Central memory CD8-positive, alpha-beta T cell (primary cell): ENCODE data around the gene LAMTOR1.

Experiments
- ATAC-seq: fragments of 150-1000 bp; cut with Tn5 transposase; replicated peaks from 2 replicates; pipeline ENCODE4 v1.10.0; 2022; ENCODE audit warnings: mild to moderate bottlenecking, moderate FRiP score, moderate number of reproducible peaks; ENCODE audit not compliant: poor library complexity, severe bottlenecking; ENCODE audit errors: extremely low read depth
- DNase-seq, 2 donors: peaks; one replicate each; pipeline ENCODE4 v3.0.0; 2021; ENCODE audit warnings: low spot score in 2 of 2
- H3K27ac Mint-ChIP-seq: one replicate; pipeline ENCODE4 v1.8.0; 2022; ENCODE audit warnings: low read depth, mild to moderate bottlenecking, moderate library complexity, mixed read lengths
- H3K27me3 Mint-ChIP-seq: one replicate; pipeline ENCODE4 v1.8.0; 2022; ENCODE audit warnings: mixed read lengths
- H3K36me3 Mint-ChIP-seq: one replicate; pipeline ENCODE4 v1.8.0; 2022; ENCODE audit warnings: mild to moderate bottlenecking, moderate library complexity, mixed read lengths; ENCODE audit not compliant: insufficient read depth
- H3K4me1 Mint-ChIP-seq: one replicate; pipeline ENCODE4 v1.8.0; 2022; ENCODE audit warnings: mixed read lengths
- H3K4me3 Mint-ChIP-seq: one replicate; pipeline ENCODE4 v1.8.0; 2022; ENCODE audit warnings: mild to moderate bottlenecking, moderate library complexity, mixed read lengths
- H3K9me3 Mint-ChIP-seq: one replicate; pipeline ENCODE4 v1.8.0; 2022; ENCODE audit warnings: mixed read lengths

Gene LAMTOR1

GRCh38 chr11:72085621-72086351 is 17.3 kb downstream of the LAMTOR1 start:
- H3K9me3 Mint-ChIP-seq = no peaks in the 10 kb centered on the region
- no peak overlapping the region for H3K4me3 Mint-ChIP-seq
- no peak overlapping the region for H3K27ac Mint-ChIP-seq
- no peak for DNase-seq
- peaks cover 3% of the 10 kb centered on the region for H3K36me3 Mint-ChIP-seq
- no peak for ATAC-seq
- H3K4me1 Mint-ChIP-seq = peaks cover 3% of the 10 kb centered on the region
- H3K27me3 Mint-ChIP-seq = no peaks in the 10 kb centered on the region

- H3K4me1 Mint-ChIP-seq = peaks cover 11% of the 10 kb centered on the region
- no peak for DNase-seq
- H3K27ac Mint-ChIP-seq = no peak overlapping the region
- H3K27me3 Mint-ChIP-seq = no peaks in the 10 kb centered on the region
- no peak for ATAC-seq
- H3K9me3 Mint-ChIP-seq = no peaks in the 10 kb centered on the region
- no peak overlapping the region for H3K4me3 Mint-ChIP-seq
- H3K36me3 Mint-ChIP-seq = peaks cover 10% of the 10 kb centered on the region
These were observed 18.1 kb downstream of the LAMTOR1 start for GRCh38 chr11:72084965-72085364.

- no peak overlapping the region for H3K27ac Mint-ChIP-seq
- peaks cover 18% of the 10 kb centered on the region for H3K4me1 Mint-ChIP-seq
These were observed 19.0 kb downstream of the LAMTOR1 start for GRCh38 chr11:72084076-72084475.

GRCh38 chr11:72083414-72083813 is 19.7 kb downstream of the LAMTOR1 start:
- peaks cover 24% of the 10 kb centered on the region for H3K4me1 Mint-ChIP-seq
- H3K9me3 Mint-ChIP-seq = no peaks in the 10 kb centered on the region
- ATAC-seq (no peak), DNase-seq (no peak)
- H3K27me3 Mint-ChIP-seq = no peaks in the 10 kb centered on the region
- H3K27ac Mint-ChIP-seq = no peak overlapping the region
- peaks cover 11% of the 10 kb centered on the region for H3K36me3 Mint-ChIP-seq
- H3K4me3 Mint-ChIP-seq = no peak overlapping the region

More at GRCh38 chr11:72084076-72084475, 19.0 kb downstream of the LAMTOR1 start:
- Mint-ChIP-seq H3K27me3 (no peaks in the 10 kb centered on the region), H3K9me3 (no peaks in the 10 kb centered on the region), H3K4me3 (no peak overlapping the region), H3K36me3 (peaks cover 11% of the 10 kb centered on the region)
- ATAC-seq = no peak
- DNase-seq = no peak

GRCh38 chr11:72081821-72082453 is 21.2 kb downstream of the LAMTOR1 start:
- peak overlapping the region; percentile 97 for H3K27ac Mint-ChIP-seq
- H3K9me3 Mint-ChIP-seq = no peaks in the 10 kb centered on the region
- H3K36me3 Mint-ChIP-seq = peaks cover 13% of the 10 kb centered on the region
- DNase-seq = no peak
- H3K4me3 Mint-ChIP-seq = peak overlapping the region; percentile 96
- no peak for ATAC-seq
- H3K4me1 Mint-ChIP-seq = peaks cover 25% of the 10 kb centered on the region
- H3K27me3 Mint-ChIP-seq = no peaks in the 10 kb centered on the region

GRCh38 chr11:72081184-72081644 is 21.9 kb downstream of the LAMTOR1 start:
- no peaks in the 10 kb centered on the region for H3K9me3 Mint-ChIP-seq
- peaks cover 25% of the 10 kb centered on the region for H3K4me1 Mint-ChIP-seq
- peaks cover 13% of the 10 kb centered on the region for H3K36me3 Mint-ChIP-seq
- H3K27ac Mint-ChIP-seq = peak overlapping the region; percentile 97
- ATAC-seq = no peak
- no peaks in the 10 kb centered on the region for H3K27me3 Mint-ChIP-seq
- H3K4me3 Mint-ChIP-seq = peak overlapping the region; percentile 96
- no peak for DNase-seq

- peak within 1 kb of the TSS; percentile 97 for H3K27ac Mint-ChIP-seq
- H3K4me3 Mint-ChIP-seq = peak within 1 kb of the TSS; percentile 96
- H3K27me3 Mint-ChIP-seq = no peaks in the 10 kb centered on the region
- H3K9me3 Mint-ChIP-seq = no peaks in the 10 kb centered on the region
- ATAC-seq = peak; percentile 87
- H3K36me3 Mint-ChIP-seq = peaks cover 13% of the 10 kb centered on the region
- peaks cover 28% of the 10 kb centered on the region for H3K4me1 Mint-ChIP-seq
- peak; percentile 97 to 99 for DNase-seq
These were observed 22.5 kb downstream of the LAMTOR1 start, which contains the start of the genes LRRC51 and NUMA1 for GRCh38 chr11:72080326-72081183. Gene LRRC51, plus strand, starts transcription at chr11:72080850. Its CDS starts 8,234 bp downstream, at chr11:72089084. Gene NUMA1, minus strand, starts transcription at chr11:72080542. Its CDS starts 44,599 bp downstream, at chr11:72035943.

- ATAC-seq (peak; percentile 53), DNase-seq (peak in 1 of 2 donors; percentile 34)
- H3K4me1 Mint-ChIP-seq = peaks cover 29% of the 10 kb centered on the region
- H3K4me3 Mint-ChIP-seq = peak overlapping the region; percentile 96
- H3K27ac Mint-ChIP-seq = peak overlapping the region; percentile 97
- H3K36me3 Mint-ChIP-seq = peaks cover 15% of the 10 kb centered on the region
- H3K9me3 Mint-ChIP-seq = no peaks in the 10 kb centered on the region
- no peaks in the 10 kb centered on the region for H3K27me3 Mint-ChIP-seq
These were observed 23.2 kb downstream of the LAMTOR1 start for GRCh38 chr11:72079819-72080325.

GRCh38 chr11:72078477-72078876 is 24.6 kb downstream of the LAMTOR1 start:
- DNase-seq = no peak
- H3K36me3 Mint-ChIP-seq = peaks cover 15% of the 10 kb centered on the region
- peak overlapping the region; percentile 97 for H3K27ac Mint-ChIP-seq
- no peak for ATAC-seq
- peak overlapping the region; percentile 96 for H3K4me3 Mint-ChIP-seq
- H3K4me1 Mint-ChIP-seq = peaks cover 29% of the 10 kb centered on the region
- H3K9me3 Mint-ChIP-seq = no peaks in the 10 kb centered on the region
- no peaks in the 10 kb centered on the region for H3K27me3 Mint-ChIP-seq

- H3K4me3 Mint-ChIP-seq = no peak overlapping the region
- no peaks in the 10 kb centered on the region for H3K9me3 Mint-ChIP-seq
- H3K27ac Mint-ChIP-seq = no peak overlapping the region
- peaks cover 12% of the 10 kb centered on the region for H3K36me3 Mint-ChIP-seq
- H3K4me1 Mint-ChIP-seq = peaks cover 32% of the 10 kb centered on the region
- H3K27me3 Mint-ChIP-seq = no peaks in the 10 kb centered on the region
- ATAC-seq = no peak
- no peak for DNase-seq
These were observed 27.3 kb downstream of the LAMTOR1 start for GRCh38 chr11:72075756-72076155.

GRCh38 chr11:72075109-72075508 is 28.0 kb downstream of the LAMTOR1 start:
- Mint-ChIP-seq H3K27me3 (no peaks in the 10 kb centered on the region), H3K9me3 (no peaks in the 10 kb centered on the region), H3K36me3 (peaks cover 7% of the 10 kb centered on the region), H3K4me3 (no peak overlapping the region), H3K4me1 (peaks cover 30% of the 10 kb centered on the region), H3K27ac (no peak overlapping the region)
- no peak for DNase-seq
- ATAC-seq = no peak

- no peak overlapping the region for H3K27ac Mint-ChIP-seq
- peaks cover 8% of the 10 kb centered on the region for H3K36me3 Mint-ChIP-seq
- ATAC-seq (no peak), DNase-seq (no peak)
- H3K4me3 Mint-ChIP-seq = no peak overlapping the region
- H3K9me3 Mint-ChIP-seq = no peaks in the 10 kb centered on the region
- peaks cover 26% of the 10 kb centered on the region for H3K4me1 Mint-ChIP-seq
- no peaks in the 10 kb centered on the region for H3K27me3 Mint-ChIP-seq
These were observed 30.7 kb downstream of the LAMTOR1 start for GRCh38 chr11:72072348-72072747.
